GM23338 (cell line): ENCODE measurements around the gene NDUFA11. TPM values are rescaled to one million over a fixed set of nuclear protein-coding genes. Genes with fewer than 3 reads are reported as not detected.

Source experiments
- ATAC-seq: fragments of 200-7000 bp; cut with Tn5 transposase; 3 replicates; pipeline ENCODE4 v1.9.1; 2020
- DNase-seq: peaks from one replicate; pipeline ENCODE4 v3.0.0-alpha.2; 2015; ENCODE audit warnings: low spot score
- H2AFZ ChIP-seq: fragments of 200-600 bp; sonication (generic); 2 replicates; pipeline ENCODE4 v1.8.0; 2016; ENCODE audit warnings: antibody characterized with exemption, mild to moderate bottlenecking, moderate library complexity
- H3F3A ChIP-seq: fragments of 200-600 bp; sonication (generic); replicated peaks from 2 replicates; pipeline ENCODE4 v1.8.0; 2017; ENCODE audit warnings: antibody characterized with exemption, mixed run types, low read depth
- H3K27ac ChIP-seq: fragments of 200-600 bp; sonication (generic); 2 replicates; pipeline ENCODE4 v1.6.1; 2016; ENCODE audit warnings: low read depth
- H3K27me3 ChIP-seq: fragments of 200-600 bp; sonication (generic); 2 replicates; pipeline ENCODE4 v1.8.0; 2016; ENCODE audit warnings: mild to moderate bottlenecking, mixed run types, moderate library complexity; ENCODE audit not compliant: insufficient read depth
- H3K36me3 ChIP-seq: fragments of 200-600 bp; sonication (generic); 2 replicates; pipeline ENCODE4 v1.8.0; 2016; ENCODE audit warnings: mild to moderate bottlenecking; ENCODE audit not compliant: insufficient read depth
- H3K4me1 ChIP-seq: fragments of 200-600 bp; sonication (generic); 2 replicates; pipeline ENCODE4 v1.8.0; 2016; ENCODE audit warnings: mild to moderate bottlenecking, moderate library complexity; ENCODE audit not compliant: insufficient read depth
- H3K4me2 ChIP-seq: fragments of 200-600 bp; sonication (generic); 2 replicates; pipeline ENCODE4 v1.7.1; 2017; ENCODE audit warnings: mixed run types
- H3K4me3 ChIP-seq: fragments of 200-600 bp; sonication (generic); 2 replicates; pipeline ENCODE4 v1.6.1; 2016; ENCODE audit warnings: mixed run types
- H3K79me2 ChIP-seq: fragments of 200-600 bp; sonication (generic); replicated peaks from 2 replicates; pipeline ENCODE4 v1.8.0; 2017; ENCODE audit warnings: mild to moderate bottlenecking; ENCODE audit not compliant: insufficient read depth
- H3K9me2 ChIP-seq: fragments of 200-600 bp; sonication (generic); 2 replicates; pipeline ENCODE4 v1.8.0; 2017; ENCODE audit not compliant: insufficient read depth
- H4K20me1 ChIP-seq: fragments of 200-600 bp; sonication (generic); replicated peaks from 2 replicates; pipeline ENCODE4 v1.8.0; 2017; ENCODE audit warnings: mild to moderate bottlenecking; ENCODE audit not compliant: insufficient read depth
- H3K27ac Mint-ChIP-seq: 2 replicates; pipeline ENCODE4 v1.8.0; 2020; ENCODE audit warnings: inconsistent platforms, mild to moderate bottlenecking, moderate library complexity, mixed read lengths
- H3K27me3 Mint-ChIP-seq: 3 replicates; pipeline ENCODE4 v1.8.0; 2022; ENCODE audit warnings: low read depth, mild to moderate bottlenecking, moderate library complexity, mixed read lengths, inconsistent platforms; ENCODE audit not compliant: insufficient read depth, poor library complexity
- H3K36me3 Mint-ChIP-seq: 3 replicates; pipeline ENCODE4 v1.8.0; 2021; ENCODE audit warnings: low read depth, mild to moderate bottlenecking, inconsistent platforms, moderate library complexity, mixed read lengths
- H3K4me1 Mint-ChIP-seq: 3 replicates; pipeline ENCODE4 v1.8.0; 2020; ENCODE audit warnings: mild to moderate bottlenecking, inconsistent platforms, mixed read lengths
- H3K4me3 Mint-ChIP-seq: 3 replicates; pipeline ENCODE4 v1.8.0; 2021; ENCODE audit warnings: moderate library complexity, mild to moderate bottlenecking, inconsistent platforms, mixed read lengths
- H3K9me3 Mint-ChIP-seq: 3 replicates; pipeline ENCODE4 v1.8.0; 2020; ENCODE audit warnings: moderate library complexity, mild to moderate bottlenecking, inconsistent platforms, mixed read lengths
- CREB1 ChIP-seq: fragments of 250-450 bp; sonication (Bioruptor Pico); IDR thresholded peaks from 2 replicates; pipeline ENCODE4 v1.5.0; 2020; ENCODE audit warnings: low read depth, mild to moderate bottlenecking, moderate library complexity
- EZH2 ChIP-seq: fragments of 200-600 bp; sonication (generic); IDR thresholded peaks from one replicate; pipeline ENCODE4 v1.8.0; 2017; ENCODE audit warnings: antibody characterized with exemption, mild to moderate bottlenecking, low read depth; ENCODE audit not compliant: unreplicated experiment
- EZH2phosphoT487 ChIP-seq: fragments of 200-600 bp; sonication (generic); IDR thresholded peaks from one replicate; pipeline ENCODE4 v1.8.1; 2018; ENCODE audit warnings: antibody characterized with exemption; ENCODE audit not compliant: unreplicated experiment
- NANOG ChIP-seq: IDR thresholded peaks from 2 replicates; pipeline ENCODE4 v1.6.1; 2016; ENCODE audit warnings: antibody characterized with exemption, borderline replicate concordance
- POLR2AphosphoS5 ChIP-seq: IDR thresholded peaks from 2 replicates; pipeline ENCODE4 v1.6.1; 2016; ENCODE audit warnings: antibody characterized with exemption, low read depth
- STAT1 ChIP-seq: IDR thresholded peaks from one replicate; pipeline ENCODE4 v1.6.1; 2016; ENCODE audit warnings: antibody characterized with exemption; ENCODE audit not compliant: unreplicated experiment
- ZNF114 ChIP-seq: fragments of 250-450 bp; sonication (Bioruptor Pico); IDR thresholded peaks from 2 replicates; pipeline ENCODE4 v1.5.0; 2020; ENCODE audit warnings: mild to moderate bottlenecking, moderate library complexity
- polyA plus RNA-seq: library from polyadenylated mRNA; unstranded; fragments of >200 nt; fragmentation: Nextera tagmentation; extraction: Ambion mirVana; gene quantifications from 2 replicates; pipeline ENCODE4 v1.2.1, GENCODE V29; 2016
- total RNA-seq: library from RNA; depleted of rRNA; stranded (reverse); fragments of >200 nt; shearing (Covaris generic); gene quantifications from 2 replicates; pipeline ENCODE4 v1.2.3, GENCODE V29; 2014
- TF ChIP-seq, protein P1 (sequence below): IDR thresholded peaks from 2 replicates; pipeline ENCODE4 v1.6.1; 2016; ENCODE audit warnings: antibody characterized with exemption
- TF ChIP-seq, protein P2 (sequence below), 2 experiments: fragments of 200-600 bp in 1 of 2; sonication (generic) in 1 of 2; conservative IDR thresholded peaks; 2 replicates each; pipeline versions ENCODE4 v1.5.1 to v1.6.1; 2016 to 2017; ENCODE audit warnings: antibody characterized with exemption in 2 of 2, low read depth in 2 of 2, mild to moderate bottlenecking in 2 of 2, moderate library complexity in 1 of 2

The NDUFA11 gene
- total and polyA plus RNA-seq, 2 experiments from 2014 or later: 171 to 523 TPM

DNA sequence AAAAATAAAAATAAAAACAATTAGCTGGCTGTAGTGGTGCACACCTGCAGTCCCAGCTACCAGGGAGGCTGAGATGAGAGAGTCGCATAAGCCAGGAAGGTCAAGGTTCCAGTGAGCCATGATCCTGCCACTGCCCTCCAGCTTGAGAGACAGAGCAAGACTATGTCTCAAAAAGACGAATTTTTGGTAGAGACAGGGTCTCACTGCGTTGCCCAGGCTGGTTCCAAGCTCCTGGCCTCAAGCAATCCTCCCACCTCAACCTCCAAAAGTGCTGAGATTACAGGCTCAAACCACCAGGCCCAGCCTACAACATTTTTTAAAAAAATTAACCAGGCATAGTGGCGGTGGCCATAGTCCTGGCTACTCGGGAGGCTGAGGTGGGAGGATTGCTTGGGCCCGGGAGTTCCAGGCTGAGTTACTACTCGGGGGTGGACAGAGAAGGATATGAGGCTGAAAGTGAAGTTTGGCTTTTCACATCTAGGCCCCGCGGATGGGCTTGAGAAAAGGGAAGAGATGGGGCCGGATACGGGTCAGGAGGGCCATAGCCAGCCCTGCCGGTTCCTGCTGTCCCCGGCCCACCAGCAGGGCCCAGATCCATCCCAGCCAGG lies 10.2 kb downstream of the NDUFA11 start (continued):
- TF ChIP-seq ZNF114 (CRISPR knock-in tag) (no peak), NANOG (no peak), STAT1 (no peak), CREB1 (CRISPR knock-in tag) (no peak), EZH2phosphoT487 (no peak), POLR2AphosphoS5 (no peak), EZH2 (no peak)
- TF ChIP-seq, protein P1, sequence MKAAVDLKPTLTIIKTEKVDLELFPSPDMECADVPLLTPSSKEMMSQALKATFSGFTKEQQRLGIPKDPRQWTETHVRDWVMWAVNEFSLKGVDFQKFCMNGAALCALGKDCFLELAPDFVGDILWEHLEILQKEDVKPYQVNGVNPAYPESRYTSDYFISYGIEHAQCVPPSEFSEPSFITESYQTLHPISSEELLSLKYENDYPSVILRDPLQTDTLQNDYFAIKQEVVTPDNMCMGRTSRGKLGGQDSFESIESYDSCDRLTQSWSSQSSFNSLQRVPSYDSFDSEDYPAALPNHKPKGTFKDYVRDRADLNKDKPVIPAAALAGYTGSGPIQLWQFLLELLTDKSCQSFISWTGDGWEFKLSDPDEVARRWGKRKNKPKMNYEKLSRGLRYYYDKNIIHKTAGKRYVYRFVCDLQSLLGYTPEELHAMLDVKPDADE: no peak
- TF ChIP-seq, protein P2, sequence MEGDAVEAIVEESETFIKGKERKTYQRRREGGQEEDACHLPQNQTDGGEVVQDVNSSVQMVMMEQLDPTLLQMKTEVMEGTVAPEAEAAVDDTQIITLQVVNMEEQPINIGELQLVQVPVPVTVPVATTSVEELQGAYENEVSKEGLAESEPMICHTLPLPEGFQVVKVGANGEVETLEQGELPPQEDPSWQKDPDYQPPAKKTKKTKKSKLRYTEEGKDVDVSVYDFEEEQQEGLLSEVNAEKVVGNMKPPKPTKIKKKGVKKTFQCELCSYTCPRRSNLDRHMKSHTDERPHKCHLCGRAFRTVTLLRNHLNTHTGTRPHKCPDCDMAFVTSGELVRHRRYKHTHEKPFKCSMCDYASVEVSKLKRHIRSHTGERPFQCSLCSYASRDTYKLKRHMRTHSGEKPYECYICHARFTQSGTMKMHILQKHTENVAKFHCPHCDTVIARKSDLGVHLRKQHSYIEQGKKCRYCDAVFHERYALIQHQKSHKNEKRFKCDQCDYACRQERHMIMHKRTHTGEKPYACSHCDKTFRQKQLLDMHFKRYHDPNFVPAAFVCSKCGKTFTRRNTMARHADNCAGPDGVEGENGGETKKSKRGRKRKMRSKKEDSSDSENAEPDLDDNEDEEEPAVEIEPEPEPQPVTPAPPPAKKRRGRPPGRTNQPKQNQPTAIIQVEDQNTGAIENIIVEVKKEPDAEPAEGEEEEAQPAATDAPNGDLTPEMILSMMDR (conservative IDR thresholded peaks at IDR 0.05; ENCODE audit: low read depth in 2 of 2): no peak

DNA sequence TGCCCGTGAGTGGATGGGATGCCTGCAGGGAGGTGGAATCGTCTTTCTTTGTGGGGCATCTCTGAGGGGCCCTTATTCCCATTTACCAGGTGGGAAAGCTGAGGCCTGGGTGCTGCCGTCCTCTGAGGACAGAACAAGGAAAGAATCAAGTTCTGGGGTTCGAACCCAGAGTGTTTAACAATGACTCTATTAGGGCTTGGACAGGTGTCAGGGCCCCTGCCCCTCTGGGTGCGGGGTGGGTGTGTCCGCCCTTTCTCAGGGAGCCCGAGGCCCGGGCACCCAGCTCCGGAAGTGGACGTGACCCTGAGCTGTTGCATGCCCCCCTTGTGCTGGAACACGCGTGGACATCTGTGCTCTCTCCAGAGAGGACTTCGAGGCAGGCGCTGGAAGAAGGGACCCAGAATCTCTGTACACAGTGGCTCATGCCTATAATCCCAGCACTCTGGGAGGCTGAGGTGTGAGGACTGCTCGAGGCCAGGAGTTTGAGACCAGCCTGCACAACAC lies 10.8 kb downstream of the NDUFA11 start:
- Mint-ChIP-seq H3K36me3 (peaks cover 6% of the 10 kb centered on the region), H3K27ac (no peak overlapping the region), H3K4me3 (no peak overlapping the region), H3K4me1 (no peaks in the 10 kb centered on the region; the same call in 1 of the 3 replicates), H3K27me3 (peaks cover 10% of the 10 kb centered on the region), H3K9me3 (no peaks in the 10 kb centered on the region)
- H4K20me1 ChIP-seq: peaks cover 5% of the 10 kb centered on the region; the same call in 1 of the 2 replicates
- no peak overlapping the region; the same call in 1 of the 2 replicates for H3K4me2 ChIP-seq
- ATAC-seq (no peak), DNase-seq (no peak)
- H3K4me3 ChIP-seq: no peak overlapping the region
- no peak overlapping the region for H2AFZ ChIP-seq
- no peak overlapping the region for H3K27ac ChIP-seq
- TF ChIP-seq CREB1 (CRISPR knock-in tag) (no peak), POLR2AphosphoS5 (0 out of 2 replicates have a peak, but pooled peaks have one; percentile 6)
- no peaks in the 10 kb centered on the region for H3K79me2 ChIP-seq
- H3K9me2 ChIP-seq: no peaks in the 10 kb centered on the region
- peaks cover 4% of the 10 kb centered on the region; the same call in 1 of the 2 replicates for H3K4me1 ChIP-seq
- H3F3A ChIP-seq: no peaks in the 10 kb centered on the region
- no peaks in the 10 kb centered on the region for H3K27me3 ChIP-seq
- H3K36me3 ChIP-seq: no peaks in the 10 kb centered on the region
